Fibroblast of lung (primary cell): ENCODE measurements around the gene BMERB1. TPM values are rescaled to one million over a fixed set of nuclear protein-coding genes. Genes with fewer than 3 reads are reported as not detected.

Experiments
- DNase-seq, 2 donors: peaks; one replicate each; pipeline versions ENCODE4 v3.0.0 to v3.0.0-alpha.2; 2010; ENCODE audit warnings: low read depth in 2 of 2
- H2AFZ ChIP-seq: 2 replicates; pipeline ENCODE4 v1.5.1; 2012; ENCODE audit warnings: low read length, control low read depth, inconsistent platforms
- H3K27ac ChIP-seq: 2 replicates; pipeline ENCODE4 v1.5.1; 2011; ENCODE audit warnings: low read length, control low read depth; ENCODE audit not compliant: insufficient read depth
- H3K27me3 ChIP-seq: 2 replicates; pipeline ENCODE4 v1.5.1; 2011; ENCODE audit warnings: mild to moderate bottlenecking, low read length; ENCODE audit not compliant: control insufficient read depth, insufficient read depth
- H3K36me3 ChIP-seq: 2 replicates; pipeline ENCODE4 v1.5.1; 2011; ENCODE audit warnings: low read length; ENCODE audit not compliant: control insufficient read depth, insufficient read depth
- H3K4me1 ChIP-seq: 2 replicates; pipeline ENCODE4 v1.5.1; 2011; ENCODE audit warnings: low read length; ENCODE audit not compliant: control insufficient read depth, insufficient read depth; ENCODE audit errors: extremely low read depth
- H3K4me2 ChIP-seq: 2 replicates; pipeline ENCODE4 v1.5.1; 2011; ENCODE audit warnings: low read length, control low read depth; ENCODE audit not compliant: insufficient read depth; ENCODE audit errors: extremely low read depth
- H3K4me3 ChIP-seq, 4 experiments: fragments of 200-600 bp in 1 of 4; sonication (generic) in 1 of 4; replicated peaks in 1 of 4; 2 replicates each; pipeline ENCODE4 v1.5.1; 2011 to 2016; ENCODE audit warnings: low read length in 4 of 4, low read depth in 3 of 4, mild to moderate bottlenecking in 3 of 4, control low read depth in 2 of 4, inconsistent platforms in 1 of 4, mixed read lengths in 1 of 4; ENCODE audit not compliant: insufficient read depth in 1 of 4; ENCODE audit errors: control extremely low read depth in 1 of 4
- H3K79me2 ChIP-seq: 2 replicates; pipeline ENCODE4 v1.5.1; 2012; ENCODE audit warnings: mild to moderate bottlenecking, low read length, inconsistent platforms; ENCODE audit not compliant: control insufficient read depth, insufficient read depth
- H3K9ac ChIP-seq: 2 replicates; pipeline ENCODE4 v1.5.1; 2011; ENCODE audit warnings: mild to moderate bottlenecking, low read length, control low read depth; ENCODE audit not compliant: insufficient read depth
- H3K9me3 ChIP-seq: 2 replicates; pipeline ENCODE4 v1.5.1; 2012; ENCODE audit warnings: low read depth, low read length; ENCODE audit not compliant: control insufficient read depth, insufficient read depth
- H4K20me1 ChIP-seq: 2 replicates; pipeline ENCODE4 v1.5.1; 2011; ENCODE audit warnings: low read length; ENCODE audit not compliant: control insufficient read depth, insufficient read depth; ENCODE audit errors: extremely low read depth
- EZH2 ChIP-seq: IDR thresholded peaks from 2 replicates; pipeline ENCODE4 v1.5.1; 2012; ENCODE audit warnings: low read length, control low read depth, mild to moderate bottlenecking; ENCODE audit errors: missing control alignments
- polyA plus RNA-seq, 2 donors: library from polyadenylated mRNA; depleted of rRNA in 1 of 2; stranded (reverse) in 1 of 2; unstranded in 1 of 2; fragments of >200 nt; gene quantifications; 2 replicates each; pipeline ENCODE4 v1.2.1, GENCODE V29; 2011 to 2012; ENCODE audit warnings: missing spikeins in 1 of 2
- total RNA-seq: library from RNA; depleted of rRNA; stranded (reverse); fragments of >200 nt; gene quantifications from 2 replicates; pipeline ENCODE4 v1.2.1, GENCODE V29; 2014
- TF ChIP-seq, protein P1 (sequence below), 2 donors: IDR thresholded peaks in 1 of 2; conservative IDR thresholded peaks in 1 of 2; 1 replicate in 1 of 2; 2 replicates in 1 of 2; pipeline ENCODE4 v1.5.1; 2011 to 2012; ENCODE audit warnings: low read length in 2 of 2, control low read depth in 1 of 2, inconsistent platforms in 1 of 2, low read depth in 1 of 2, mild to moderate bottlenecking in 1 of 2

BMERB1 gene
- total and polyA plus RNA-seq, 2 donors (not counting 1 experiment from before 2014, with no cell fraction given) = 39.1 to 46.0 TPM

DNA sequence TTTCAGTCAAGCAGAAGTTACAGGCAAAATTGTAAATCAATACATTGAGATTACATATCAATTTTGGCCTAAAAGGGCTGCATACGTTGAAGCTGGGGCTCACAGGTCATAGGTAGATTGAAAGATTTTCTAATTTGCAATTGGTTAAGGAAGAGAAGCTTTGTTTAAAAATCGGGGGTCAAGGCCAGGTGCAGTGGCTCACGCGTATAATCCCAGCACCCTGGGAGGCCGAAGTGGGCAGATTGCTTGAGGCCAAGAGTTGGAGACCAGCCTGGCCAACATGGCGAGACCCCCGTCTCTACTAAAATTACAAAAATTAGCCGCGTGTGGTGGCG lies 140.2 kb downstream of the BMERB1 start:
- H3K36me3 ChIP-seq = peaks cover 1% of the 10 kb centered on the region
- no peak overlapping the region for H3K4me3 ChIP-seq
- no peak overlapping the region for H3K27ac ChIP-seq
- no peaks in the 10 kb centered on the region for H3K27me3 ChIP-seq
- no peaks in the 10 kb centered on the region for H3K79me2 ChIP-seq
- TF ChIP-seq EZH2 = no peak
- TF ChIP-seq, protein P1, sequence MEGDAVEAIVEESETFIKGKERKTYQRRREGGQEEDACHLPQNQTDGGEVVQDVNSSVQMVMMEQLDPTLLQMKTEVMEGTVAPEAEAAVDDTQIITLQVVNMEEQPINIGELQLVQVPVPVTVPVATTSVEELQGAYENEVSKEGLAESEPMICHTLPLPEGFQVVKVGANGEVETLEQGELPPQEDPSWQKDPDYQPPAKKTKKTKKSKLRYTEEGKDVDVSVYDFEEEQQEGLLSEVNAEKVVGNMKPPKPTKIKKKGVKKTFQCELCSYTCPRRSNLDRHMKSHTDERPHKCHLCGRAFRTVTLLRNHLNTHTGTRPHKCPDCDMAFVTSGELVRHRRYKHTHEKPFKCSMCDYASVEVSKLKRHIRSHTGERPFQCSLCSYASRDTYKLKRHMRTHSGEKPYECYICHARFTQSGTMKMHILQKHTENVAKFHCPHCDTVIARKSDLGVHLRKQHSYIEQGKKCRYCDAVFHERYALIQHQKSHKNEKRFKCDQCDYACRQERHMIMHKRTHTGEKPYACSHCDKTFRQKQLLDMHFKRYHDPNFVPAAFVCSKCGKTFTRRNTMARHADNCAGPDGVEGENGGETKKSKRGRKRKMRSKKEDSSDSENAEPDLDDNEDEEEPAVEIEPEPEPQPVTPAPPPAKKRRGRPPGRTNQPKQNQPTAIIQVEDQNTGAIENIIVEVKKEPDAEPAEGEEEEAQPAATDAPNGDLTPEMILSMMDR (conservative IDR thresholded peaks at IDR 0.05 in 1 of 2, IDR thresholded peaks at IDR 0.05 in 1 of 2; ENCODE audit: low read depth in 1 of 2, low read length in 2 of 2) = no peak
- no peak overlapping the region for H3K9ac ChIP-seq
- no peaks in the 10 kb centered on the region for H3K9me3 ChIP-seq
- no peaks in the 10 kb centered on the region for H4K20me1 ChIP-seq
- H3K4me2 ChIP-seq = no peak overlapping the region
- H2AFZ ChIP-seq = no peak overlapping the region
- DNase-seq = no peak
- no peaks in the 10 kb centered on the region for H3K4me1 ChIP-seq

DNA sequence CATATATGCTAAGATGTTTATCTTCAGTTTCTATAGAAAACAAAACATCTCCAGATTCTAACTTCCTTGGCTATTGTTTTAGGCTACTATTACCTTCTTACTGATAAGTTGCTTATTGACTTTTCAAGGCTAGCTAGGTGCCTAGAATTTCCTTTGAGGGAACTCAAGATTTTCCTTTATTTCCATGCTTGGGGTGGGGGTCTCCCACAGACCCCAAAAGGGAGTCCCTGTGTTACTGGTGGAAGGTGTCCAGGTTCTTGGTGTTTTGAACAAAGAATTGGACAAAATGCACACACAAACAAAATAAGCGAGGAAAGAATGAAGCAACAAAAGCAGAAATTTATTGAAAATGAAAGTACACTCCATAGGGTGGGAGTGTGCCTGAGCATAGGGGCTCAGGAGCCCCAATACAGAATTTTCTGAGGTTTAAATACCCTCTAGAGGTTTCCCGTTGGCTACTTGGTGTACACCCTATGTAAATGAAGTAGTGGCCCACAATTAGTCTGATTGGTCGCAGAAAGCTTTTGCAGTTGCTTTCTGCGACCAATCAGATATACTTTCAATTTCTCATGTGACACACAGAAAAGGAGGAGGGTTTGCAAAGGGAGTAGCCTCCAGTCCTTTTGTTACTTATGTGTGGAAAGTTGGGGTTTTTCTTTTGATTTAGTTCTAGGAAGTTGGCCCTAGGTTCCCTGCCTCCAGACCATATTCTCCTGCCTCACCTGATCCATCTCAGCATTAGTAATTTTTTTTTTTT lies 141.1 kb downstream of the BMERB1 start:
- no peak for DNase-seq
- TF ChIP-seq, protein P1 (conservative IDR thresholded peaks at IDR 0.05 in 1 of 2, IDR thresholded peaks at IDR 0.05 in 1 of 2; ENCODE audit: low read depth in 1 of 2, low read length in 2 of 2) = no peak
- no peaks in the 10 kb centered on the region for H3K4me1 ChIP-seq

DNA sequence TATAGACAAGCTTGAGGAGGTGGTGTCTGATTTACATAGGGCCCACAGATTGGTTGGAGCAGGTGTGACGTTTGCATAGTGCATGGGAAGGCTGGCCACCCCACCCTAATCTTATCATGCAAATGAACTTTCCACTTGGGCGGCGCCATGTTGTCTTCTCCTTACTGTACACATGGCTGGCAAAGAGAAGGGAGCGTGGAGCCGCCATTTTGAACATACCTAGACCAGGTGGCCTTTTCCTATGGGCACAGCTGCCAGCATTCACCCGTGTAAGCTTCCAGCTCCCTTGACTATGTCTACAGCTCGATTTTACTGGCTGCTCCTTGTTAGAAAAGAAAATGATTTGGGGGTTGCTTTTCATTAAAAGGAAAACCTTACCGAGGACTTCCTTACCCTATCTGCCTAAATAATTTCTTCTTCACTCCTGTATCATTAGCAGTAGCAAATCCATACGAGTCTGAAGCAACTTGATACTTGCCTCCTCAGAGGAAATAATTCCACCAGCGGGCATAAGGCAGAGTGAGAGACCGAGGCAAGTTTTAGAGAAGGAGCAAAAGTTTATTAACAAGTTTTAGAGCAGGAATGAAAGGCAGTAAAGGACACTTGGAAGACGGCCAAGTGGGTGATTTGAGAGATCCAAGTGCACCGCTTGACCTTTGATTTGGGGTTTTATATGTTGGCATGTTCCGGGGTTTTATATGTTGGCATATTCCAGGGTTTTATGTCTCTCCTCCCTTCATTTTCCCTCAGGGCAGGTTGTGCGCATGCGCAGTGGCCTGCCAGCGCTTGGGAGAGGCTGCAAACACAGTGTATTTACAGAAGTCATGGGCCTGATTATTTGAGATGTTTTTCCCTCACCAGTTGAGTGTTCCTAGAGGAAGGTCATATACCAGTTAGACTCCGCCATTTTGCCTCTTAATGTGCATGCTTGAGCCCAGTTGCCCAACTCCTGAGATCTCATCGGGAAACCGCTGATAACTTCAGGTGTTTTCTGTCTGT lies 142.9 kb downstream of the BMERB1 start:
- TF ChIP-seq, protein P1 (conservative IDR thresholded peaks at IDR 0.05 in 1 of 2, IDR thresholded peaks at IDR 0.05 in 1 of 2; ENCODE audit: low read depth in 1 of 2, low read length in 2 of 2) = no peak
- TF ChIP-seq EZH2 = no peak
- Histone ChIP-seq H3K4me3 (no peak overlapping the region), H4K20me1 (no peaks in the 10 kb centered on the region)

More for the DNA sequence above, 141.1 kb downstream of the BMERB1 start:
- no peaks in the 10 kb centered on the region for H3K27me3 ChIP-seq
- no peaks in the 10 kb centered on the region for H3K9me3 ChIP-seq
- no peak overlapping the region for H3K27ac ChIP-seq
- peaks cover 1% of the 10 kb centered on the region for H3K36me3 ChIP-seq
- no peak overlapping the region for H3K4me2 ChIP-seq
- no peak overlapping the region for H3K4me3 ChIP-seq
- H4K20me1 ChIP-seq = no peaks in the 10 kb centered on the region
- H3K9ac ChIP-seq = no peak overlapping the region
- no peak overlapping the region for H2AFZ ChIP-seq
- no peaks in the 10 kb centered on the region for H3K79me2 ChIP-seq

More for the DNA sequence above, 142.9 kb downstream of the BMERB1 start:
- Histone ChIP-seq H3K9me3 (no peaks in the 10 kb centered on the region), H3K4me2 (no peak overlapping the region), H3K36me3 (peaks cover 3% of the 10 kb centered on the region), H2AFZ (no peak overlapping the region), H3K79me2 (no peaks in the 10 kb centered on the region), H3K4me1 (no peaks in the 10 kb centered on the region), H3K27ac (no peak overlapping the region), H3K9ac (no peak overlapping the region), H3K27me3 (no peaks in the 10 kb centered on the region)
- no peak for DNase-seq
